Measurements from ENCODE around the gene GRHPR.
"Not testable (repeated sequence)": the region's sequence is repeated elsewhere in the genome, so short reads cannot be mapped to it uniquely, and the experiment has no call there.

GRHPR gene

DNA sequence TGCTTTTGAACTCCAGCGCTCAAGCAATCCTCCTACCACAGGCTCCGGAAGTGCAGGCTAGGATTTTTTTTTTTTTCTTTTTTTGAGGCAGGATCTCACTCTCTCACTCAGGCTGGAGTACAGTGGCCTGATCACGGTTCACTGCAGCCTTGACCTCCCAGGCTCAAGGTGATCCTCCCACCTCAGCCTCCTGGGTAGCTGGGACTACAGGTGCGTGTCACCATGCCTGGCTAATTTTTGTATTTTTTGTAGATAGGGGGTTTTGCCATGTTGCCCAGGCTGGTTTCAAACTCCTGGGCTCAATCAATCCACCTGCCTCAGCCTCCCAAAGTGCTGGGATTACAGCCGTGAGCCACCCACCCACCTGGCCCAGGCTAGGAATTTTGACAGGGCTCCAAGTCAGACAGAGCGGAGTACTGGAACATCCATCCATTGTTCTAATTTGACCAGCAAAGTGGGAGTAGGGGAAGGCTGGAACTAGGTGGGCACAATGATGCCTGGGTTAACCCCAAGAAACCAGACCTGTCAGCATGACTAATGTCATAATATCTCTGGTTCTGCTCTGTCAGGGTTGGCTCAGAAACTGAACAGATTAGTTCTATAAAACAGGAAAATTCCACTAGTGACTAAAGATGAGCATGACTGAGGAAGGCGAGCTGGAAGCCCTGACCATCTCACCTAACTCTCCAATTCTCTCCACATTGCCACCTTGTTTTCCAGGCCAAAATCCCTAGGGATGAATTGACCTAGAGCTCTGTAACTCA lies 33.6 kb downstream of the GRHPR start:
- H3K9ac ChIP-seq (ENCODE audit: low read depth, low read length) = no peak overlapping the region
- no peaks in the 10 kb centered on the region; the same call in 1 of the 2 replicates for H3K9me3 ChIP-seq (ENCODE audit: insufficient read depth, low read depth, low read length)
- no peaks in the 10 kb centered on the region; the same call in 1 of the 2 replicates for H3K36me3 ChIP-seq (ENCODE audit: insufficient read depth, low read depth, low read length)
- H3K27me3 ChIP-seq (ENCODE audit: insufficient read depth, low read length) = no peaks in the 10 kb centered on the region
- H3K4me1 ChIP-seq (ENCODE audit: insufficient read depth, low read length) = peaks cover 4% of the 10 kb centered on the region; the same call in 1 of the 2 replicates
- H3K27ac ChIP-seq (ENCODE audit: low read length) = no peak overlapping the region
- no peak overlapping the region for H3K4me3 ChIP-seq (ENCODE audit: low read length)

DNA sequence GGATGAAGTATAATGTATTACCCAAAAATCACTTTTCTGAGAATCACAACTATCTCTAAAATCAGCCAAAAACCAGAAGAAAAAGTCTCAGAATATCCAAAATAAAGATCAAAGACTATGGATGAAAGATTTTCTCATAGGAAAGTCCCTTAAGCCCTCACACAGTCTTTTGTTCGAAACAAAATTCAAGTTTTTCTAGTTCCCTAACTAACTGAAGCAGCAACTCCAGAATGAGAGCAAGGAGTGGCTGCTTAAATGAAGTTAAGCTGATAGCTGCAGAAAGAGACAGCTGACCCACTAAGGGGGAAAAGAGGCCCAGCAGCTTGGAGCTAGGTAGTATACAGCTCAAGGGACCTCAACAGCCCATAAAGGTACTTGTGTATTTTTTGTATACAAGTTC lies 34.3 kb downstream of the GRHPR start:
- Histone ChIP-seq H3K27me3 (ENCODE audit: insufficient read depth, low read length) (no peaks in the 10 kb centered on the region), H3K36me3 (ENCODE audit: insufficient read depth, low read depth, low read length) (no peaks in the 10 kb centered on the region; the same call in 1 of the 2 replicates), H3K9ac (ENCODE audit: low read depth, low read length) (no peak overlapping the region), H3K9me3 (ENCODE audit: insufficient read depth, low read depth, low read length) (no peaks in the 10 kb centered on the region; the same call in 1 of the 2 replicates), H3K4me3 (ENCODE audit: low read length) (no peak overlapping the region), H3K4me1 (ENCODE audit: insufficient read depth, low read length) (peaks cover 4% of the 10 kb centered on the region; the same call in 1 of the 2 replicates), H3K27ac (ENCODE audit: low read length) (no peak overlapping the region)

DNA sequence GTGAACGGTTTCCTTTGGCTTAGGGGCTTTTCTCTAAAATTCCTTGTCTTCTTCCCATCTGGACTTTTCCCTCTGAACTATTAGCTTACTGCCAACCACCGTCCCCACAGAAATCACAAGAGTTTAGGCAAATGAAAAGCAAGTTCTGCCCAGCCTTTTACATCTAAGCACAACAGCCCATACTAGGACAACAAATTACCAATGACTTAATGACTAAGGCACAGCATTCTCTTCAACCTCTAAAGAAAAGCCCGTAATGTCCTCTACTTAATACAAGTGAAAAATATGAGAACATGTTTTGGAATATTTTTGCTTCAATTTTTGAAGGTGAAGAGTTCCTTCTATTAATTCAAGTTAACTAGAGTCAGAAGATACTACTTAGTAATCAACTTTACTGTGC lies 41.5 kb downstream of the GRHPR start:
- peak overlapping the region; percentile 92 for H3K27ac ChIP-seq (ENCODE audit: low read length)

DNA sequence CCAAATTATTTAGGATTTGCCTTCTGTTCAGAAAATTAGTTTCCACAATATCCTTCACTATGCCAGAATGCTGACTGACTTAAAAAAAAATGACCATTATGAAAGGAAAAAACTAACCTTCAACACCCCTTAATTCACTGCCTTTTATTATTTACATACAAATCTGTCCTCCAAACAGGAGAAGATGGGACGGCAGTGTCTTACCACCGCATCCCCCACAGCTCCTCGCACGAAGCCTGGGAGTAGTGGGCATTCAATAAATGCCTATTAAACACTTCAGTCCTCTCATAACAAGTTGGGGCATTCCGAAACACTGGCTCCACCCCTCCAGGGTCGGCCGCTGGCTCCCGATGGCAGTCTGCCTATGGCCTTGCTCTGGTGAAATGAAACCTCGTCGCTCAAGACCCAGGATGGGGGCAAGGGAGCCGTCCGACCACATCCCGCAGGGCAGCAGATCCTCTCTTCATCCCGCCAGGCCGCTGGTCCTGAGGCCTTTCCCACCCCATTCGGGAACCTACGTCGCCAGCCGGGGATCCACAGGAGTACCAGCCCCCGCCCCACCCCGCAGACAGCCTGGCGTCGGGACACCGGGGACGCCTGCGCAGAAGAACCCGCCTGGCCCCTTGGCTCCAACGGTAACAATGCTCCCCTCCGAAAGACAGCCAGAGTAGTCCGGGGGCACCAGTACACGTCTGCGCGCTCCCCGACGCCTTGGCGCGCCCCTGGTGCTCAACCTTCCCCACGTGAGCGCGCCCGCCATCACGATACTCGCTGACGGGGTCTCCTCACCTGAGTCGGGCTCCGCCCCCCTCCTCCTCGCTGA lies 42.1 kb downstream of the GRHPR start:
- peak overlapping the region; percentile 92 for H3K27ac ChIP-seq (ENCODE audit: low read length)
- H3K9ac ChIP-seq (ENCODE audit: low read depth, low read length) = peak overlapping the region; percentile 90
- H3K27me3 ChIP-seq (ENCODE audit: insufficient read depth, low read length) = no peaks in the 10 kb centered on the region
- peaks cover 9% of the 10 kb centered on the region for H3K4me1 ChIP-seq (ENCODE audit: insufficient read depth, low read length)
- peak overlapping the region; percentile 84 for H3K4me3 ChIP-seq (ENCODE audit: low read length)
- H3K36me3 ChIP-seq (ENCODE audit: insufficient read depth, low read depth, low read length) = no peaks in the 10 kb centered on the region
- H3K9me3 ChIP-seq (ENCODE audit: insufficient read depth, low read depth, low read length) = no peaks in the 10 kb centered on the region

More for the DNA sequence above, 41.5 kb downstream of the GRHPR start:
- H3K9me3 ChIP-seq (ENCODE audit: insufficient read depth, low read depth, low read length) = no peaks in the 10 kb centered on the region
- peak overlapping the region; percentile 84 for H3K4me3 ChIP-seq (ENCODE audit: low read length)
- peak overlapping the region; percentile 90; the same call in 1 of the 2 replicates for H3K9ac ChIP-seq (ENCODE audit: low read depth, low read length)
- H3K27me3 ChIP-seq (ENCODE audit: insufficient read depth, low read length) = no peaks in the 10 kb centered on the region
- no peaks in the 10 kb centered on the region for H3K36me3 ChIP-seq (ENCODE audit: insufficient read depth, low read depth, low read length)
- peaks cover 9% of the 10 kb centered on the region for H3K4me1 ChIP-seq (ENCODE audit: insufficient read depth, low read length)

DNA sequence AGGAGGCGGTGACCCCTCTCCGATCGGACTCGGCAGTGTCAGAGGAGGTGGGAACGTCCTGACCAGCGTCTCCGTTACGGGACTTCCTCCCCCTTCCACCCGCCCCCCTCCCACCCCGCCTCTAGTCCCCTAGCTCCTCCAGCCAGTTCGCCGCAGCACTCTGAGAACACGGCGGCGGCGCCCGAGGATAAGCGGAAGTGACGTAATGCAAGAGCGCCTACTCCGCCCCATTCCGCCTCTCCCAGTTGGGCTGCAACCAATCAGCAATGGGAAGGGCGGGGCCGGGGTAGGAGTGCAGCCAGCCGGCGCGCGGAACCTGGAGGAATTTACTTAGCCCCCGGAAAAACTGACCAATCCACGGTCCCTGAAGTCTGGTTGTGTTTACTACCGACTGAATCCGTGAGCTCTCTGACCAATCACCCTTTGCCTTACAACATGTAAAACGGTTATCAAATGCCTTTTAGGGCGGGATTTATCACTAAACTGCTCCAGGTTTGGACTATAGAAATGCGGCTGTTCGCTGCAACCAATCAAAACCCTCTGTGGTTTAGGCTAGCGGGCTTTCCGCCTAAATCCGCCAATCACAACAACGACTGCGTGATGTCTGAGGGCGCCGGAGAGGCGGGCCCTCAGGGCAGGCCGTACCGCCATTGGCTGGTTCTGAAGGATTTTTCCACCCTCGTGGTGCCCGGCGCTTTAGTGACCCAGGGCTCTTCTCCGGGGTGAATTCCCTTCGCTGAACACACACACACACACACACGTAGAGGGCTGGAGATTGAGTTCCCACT lies 42.9 kb downstream of the GRHPR start, which contains the start of gene ZBTB5:
Gene ZBTB5 (minus strand): TSS at position 202 of the 788 bp plus-strand sequence. CDS start 22,899 bp downstream, outside the sequence.
- peaks cover 9% of the 10 kb centered on the region for H3K4me1 ChIP-seq (ENCODE audit: insufficient read depth, low read length)
- peak within 1 kb of the TSS; percentile 92 for H3K27ac ChIP-seq (ENCODE audit: low read length)
- H3K9ac ChIP-seq (ENCODE audit: low read depth, low read length) = peak within 1 kb of the TSS; percentile 99
- H3K27me3 ChIP-seq (ENCODE audit: insufficient read depth, low read length) = no peaks in the 10 kb centered on the region
- no peaks in the 10 kb centered on the region for H3K36me3 ChIP-seq (ENCODE audit: insufficient read depth, low read depth, low read length)
- H3K9me3 ChIP-seq (ENCODE audit: insufficient read depth, low read depth, low read length) = no peaks in the 10 kb centered on the region
- H3K4me3 ChIP-seq (ENCODE audit: low read length) = peak within 1 kb of the TSS; percentile 84

DNA sequence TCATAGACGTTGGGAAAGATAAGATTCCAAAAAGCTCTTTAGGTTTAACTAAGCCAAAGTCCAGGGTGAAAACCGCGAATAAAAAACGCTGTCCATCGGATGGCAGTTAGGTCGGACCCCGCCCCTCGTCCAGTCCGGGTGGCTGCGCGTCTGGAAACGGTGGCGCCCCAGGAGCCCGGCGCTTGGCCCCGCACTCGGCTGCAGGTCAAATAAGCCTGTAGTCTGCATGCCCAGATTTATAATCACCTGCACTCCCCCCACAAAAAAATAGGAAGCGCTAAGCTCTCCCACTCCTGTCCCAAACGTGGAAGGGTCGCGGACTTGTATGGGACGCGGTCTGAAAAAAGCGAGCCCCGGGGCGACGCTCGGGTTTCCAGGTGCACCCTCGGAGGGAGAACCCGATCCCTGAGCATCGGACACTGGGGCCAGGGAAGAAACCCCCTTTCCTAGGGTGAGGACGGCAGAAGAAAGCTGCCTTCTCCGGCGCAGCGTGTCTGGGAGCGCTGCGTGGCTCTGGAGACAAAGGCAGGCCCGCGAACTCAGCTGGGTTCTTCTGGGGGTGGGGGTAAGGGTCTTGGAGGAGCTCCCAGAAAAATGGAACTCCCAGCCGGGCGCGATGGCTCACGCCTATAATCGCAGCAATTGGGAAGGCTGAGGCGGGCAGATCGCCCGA lies 43.7 kb downstream of the GRHPR start:
- Histone ChIP-seq H3K9ac (ENCODE audit: low read depth, low read length) (peak overlapping the region; percentile 99), H3K9me3 (ENCODE audit: insufficient read depth, low read depth, low read length) (no peaks in the 10 kb centered on the region), H3K27ac (ENCODE audit: low read length) (peak overlapping the region; percentile 84), H3K4me3 (ENCODE audit: low read length) (peak overlapping the region; percentile 84), H3K36me3 (ENCODE audit: insufficient read depth, low read depth, low read length) (no peaks in the 10 kb centered on the region), H3K4me1 (ENCODE audit: insufficient read depth, low read length) (peaks cover 12% of the 10 kb centered on the region), H3K27me3 (ENCODE audit: insufficient read depth, low read length) (no peaks in the 10 kb centered on the region)

DNA sequence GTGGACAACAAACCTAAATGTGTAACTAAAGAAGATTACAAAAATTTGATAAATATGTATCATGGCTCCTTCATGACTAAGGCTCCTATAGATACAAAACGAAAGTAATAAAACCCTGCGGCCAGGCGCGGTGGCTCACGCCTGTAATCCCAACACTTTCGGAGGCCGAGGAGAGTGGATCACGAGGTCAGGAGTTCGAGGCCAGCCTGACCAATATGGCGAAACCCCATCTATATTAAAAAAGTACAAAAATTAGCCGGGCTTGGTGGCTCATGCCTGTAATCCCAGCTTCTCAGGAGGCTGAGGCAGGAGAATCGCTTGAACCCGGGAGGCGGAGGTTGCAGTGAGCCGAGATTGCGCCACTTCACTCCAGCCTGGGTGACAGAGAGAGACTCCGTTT lies 45.0 kb downstream of the GRHPR start:
- not testable (repeated sequence) for H3K27ac ChIP-seq (ENCODE audit: low read length); H3K36me3 ChIP-seq (ENCODE audit: insufficient read depth, low read depth, low read length); H3K9me3 ChIP-seq (ENCODE audit: insufficient read depth, low read depth, low read length); H3K9ac ChIP-seq (ENCODE audit: low read depth, low read length); H3K4me3 ChIP-seq (ENCODE audit: low read length); H3K27me3 ChIP-seq (ENCODE audit: insufficient read depth, low read length)
- peaks cover 16% of the 10 kb centered on the region for H3K4me1 ChIP-seq (ENCODE audit: insufficient read depth, low read length)

DNA sequence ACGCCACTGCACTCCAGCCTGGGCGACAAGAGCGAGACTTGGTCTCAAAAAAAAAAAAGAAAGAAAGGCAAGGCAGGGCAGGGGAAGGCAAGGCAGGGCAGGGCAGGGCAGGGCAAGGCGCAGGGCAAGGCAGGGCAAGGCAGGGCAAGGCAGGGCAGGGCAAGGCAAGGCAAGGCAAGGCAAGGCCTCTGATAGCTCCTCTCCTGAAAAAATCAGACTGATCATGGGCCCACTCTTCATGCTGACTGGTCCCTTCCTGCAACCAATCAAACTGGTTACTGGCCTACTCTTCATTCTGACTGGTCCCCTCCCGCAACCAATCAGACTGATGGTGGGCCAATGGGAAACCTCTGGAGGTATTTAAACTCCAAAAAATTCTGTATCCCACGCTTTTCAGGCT lies 46.1 kb downstream of the GRHPR start:
- Histone ChIP-seq H3K9ac (ENCODE audit: low read depth, low read length) (no peak overlapping the region), H3K27ac (ENCODE audit: low read length) (no peak overlapping the region), H3K27me3 (ENCODE audit: insufficient read depth, low read length) (no peaks in the 10 kb centered on the region), H3K36me3 (ENCODE audit: insufficient read depth, low read depth, low read length) (no peaks in the 10 kb centered on the region), H3K9me3 (ENCODE audit: insufficient read depth, low read depth, low read length) (no peaks in the 10 kb centered on the region; the same call in 1 of the 2 replicates), H3K4me3 (ENCODE audit: low read length) (no peak overlapping the region), H3K4me1 (ENCODE audit: insufficient read depth, low read length) (peaks cover 10% of the 10 kb centered on the region)

DNA sequence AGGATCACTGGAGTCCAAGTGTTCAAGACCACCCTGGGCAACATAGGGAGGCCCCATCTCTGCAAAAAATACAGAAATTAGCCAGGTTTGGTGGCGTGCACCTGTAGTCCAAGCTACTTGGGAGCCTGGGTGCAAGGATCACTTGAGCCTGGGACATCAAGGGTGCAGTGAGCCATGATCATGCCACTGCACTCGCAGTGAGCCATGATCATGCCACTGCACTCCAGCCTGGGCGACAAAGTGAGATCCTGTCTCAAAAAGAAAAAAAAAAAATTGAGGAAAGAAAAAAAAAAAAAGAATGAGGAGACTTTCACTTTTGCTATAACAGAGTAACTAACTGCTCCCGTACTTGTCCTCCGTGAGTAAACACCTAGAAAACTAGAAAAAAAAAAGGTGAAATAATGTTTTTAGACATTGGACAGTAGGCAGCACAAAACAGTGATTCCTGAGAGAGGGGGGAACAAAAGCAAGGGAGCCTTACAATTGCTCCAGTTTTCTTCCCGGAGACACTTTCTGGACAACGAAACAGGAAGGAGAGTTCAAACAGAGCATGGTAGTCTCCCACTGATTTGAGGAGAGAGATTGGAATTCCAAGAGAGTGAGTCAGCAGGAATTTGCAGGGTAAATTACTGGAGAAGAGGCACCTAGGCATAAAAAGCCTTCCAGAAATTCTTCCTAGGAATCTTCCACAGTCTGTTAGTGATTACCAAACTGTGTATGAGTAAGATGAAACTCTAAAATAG lies 49.6 kb downstream of the GRHPR start:
- Histone ChIP-seq H3K27me3 (ENCODE audit: insufficient read depth, low read length) (no peaks in the 10 kb centered on the region), H3K9ac (ENCODE audit: low read depth, low read length) (peak overlapping the region; percentile 38; the same call in 1 of the 2 replicates), H3K36me3 (ENCODE audit: insufficient read depth, low read depth, low read length) (no peaks in the 10 kb centered on the region), H3K9me3 (ENCODE audit: insufficient read depth, low read depth, low read length) (peaks cover 13% of the 10 kb centered on the region), H3K4me1 (ENCODE audit: insufficient read depth, low read length) (peaks cover 7% of the 10 kb centered on the region), H3K27ac (ENCODE audit: low read length) (peak overlapping the region; percentile 41), H3K4me3 (ENCODE audit: low read length) (peak overlapping the region; percentile 14; the same call in 1 of the 2 replicates)

DNA sequence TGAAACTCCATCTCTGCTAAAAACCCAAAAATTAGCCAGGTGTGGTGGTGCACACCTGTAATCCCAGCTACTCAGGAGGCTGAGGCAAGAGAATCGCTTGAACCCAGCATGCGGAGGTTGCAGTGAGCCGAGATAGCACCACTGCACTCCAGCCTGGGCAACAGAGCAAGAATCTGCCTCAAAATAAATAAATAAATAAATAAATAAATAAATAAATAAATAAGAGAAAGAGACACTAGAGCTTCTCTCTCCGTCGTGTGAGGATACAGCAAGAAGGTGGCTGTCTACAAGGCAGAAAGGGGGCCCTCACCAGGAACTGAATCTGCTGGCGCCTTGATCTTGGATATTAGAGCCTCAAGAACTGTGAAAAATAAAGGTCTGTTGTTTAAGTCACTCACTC lies 51.5 kb downstream of the GRHPR start:
- H3K4me1 ChIP-seq (ENCODE audit: insufficient read depth, low read length); H3K4me3 ChIP-seq (ENCODE audit: low read length); H3K9ac ChIP-seq (ENCODE audit: low read depth, low read length); H3K27ac ChIP-seq (ENCODE audit: low read length); H3K27me3 ChIP-seq (ENCODE audit: insufficient read depth, low read length); H3K36me3 ChIP-seq (ENCODE audit: insufficient read depth, low read depth, low read length): not testable (repeated sequence)
- H3K9me3 ChIP-seq (ENCODE audit: insufficient read depth, low read depth, low read length) = peaks cover 13% of the 10 kb centered on the region
